Choroid plexus epithelial cell (primary cell): ENCODE measurements around the gene SLC16A2.
"Not testable (repeated sequence)": the region's sequence is repeated elsewhere in the genome, so short reads cannot be mapped to it uniquely, and the experiment has no call there.

Experiments used
- DNase-seq: peaks from one replicate; pipeline ENCODE4 v3.0.0-alpha.2; 2010; ENCODE audit warnings: low read depth
- H3K4me3 ChIP-seq: 2 replicates; pipeline ENCODE4 v1.5.1; 2011; ENCODE audit warnings: low read depth, mild to moderate bottlenecking, control low read depth, low read length, moderate library complexity
- TF ChIP-seq, protein P1 (sequence below): conservative IDR thresholded peaks from 2 replicates; pipeline ENCODE4 v1.5.1; 2011; ENCODE audit warnings: low read depth, mild to moderate bottlenecking, control low read depth, inconsistent platforms, low read length, moderate library complexity

Gene SLC16A2

GRCh38 chrX:74464722-74465121, 43.4 kb downstream of the SLC16A2 start:
- no peak for DNase-seq
- no peak overlapping the region for H3K4me3 ChIP-seq
- TF ChIP-seq, protein P1, sequence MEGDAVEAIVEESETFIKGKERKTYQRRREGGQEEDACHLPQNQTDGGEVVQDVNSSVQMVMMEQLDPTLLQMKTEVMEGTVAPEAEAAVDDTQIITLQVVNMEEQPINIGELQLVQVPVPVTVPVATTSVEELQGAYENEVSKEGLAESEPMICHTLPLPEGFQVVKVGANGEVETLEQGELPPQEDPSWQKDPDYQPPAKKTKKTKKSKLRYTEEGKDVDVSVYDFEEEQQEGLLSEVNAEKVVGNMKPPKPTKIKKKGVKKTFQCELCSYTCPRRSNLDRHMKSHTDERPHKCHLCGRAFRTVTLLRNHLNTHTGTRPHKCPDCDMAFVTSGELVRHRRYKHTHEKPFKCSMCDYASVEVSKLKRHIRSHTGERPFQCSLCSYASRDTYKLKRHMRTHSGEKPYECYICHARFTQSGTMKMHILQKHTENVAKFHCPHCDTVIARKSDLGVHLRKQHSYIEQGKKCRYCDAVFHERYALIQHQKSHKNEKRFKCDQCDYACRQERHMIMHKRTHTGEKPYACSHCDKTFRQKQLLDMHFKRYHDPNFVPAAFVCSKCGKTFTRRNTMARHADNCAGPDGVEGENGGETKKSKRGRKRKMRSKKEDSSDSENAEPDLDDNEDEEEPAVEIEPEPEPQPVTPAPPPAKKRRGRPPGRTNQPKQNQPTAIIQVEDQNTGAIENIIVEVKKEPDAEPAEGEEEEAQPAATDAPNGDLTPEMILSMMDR = no peak

GRCh38 chrX:74465424-74465823, 44.1 kb downstream of the SLC16A2 start:
- TF ChIP-seq, protein P1 = peak; percentile 41
- peak; percentile 30 for DNase-seq
- H3K4me3 ChIP-seq = no peak overlapping the region

- no peak overlapping the region for H3K4me3 ChIP-seq
- DNase-seq = no peak
- TF ChIP-seq, protein P1 = no peak
Measured at GRCh38 chrX:74467656-74468055, 46.4 kb downstream of the SLC16A2 start.

DNA sequence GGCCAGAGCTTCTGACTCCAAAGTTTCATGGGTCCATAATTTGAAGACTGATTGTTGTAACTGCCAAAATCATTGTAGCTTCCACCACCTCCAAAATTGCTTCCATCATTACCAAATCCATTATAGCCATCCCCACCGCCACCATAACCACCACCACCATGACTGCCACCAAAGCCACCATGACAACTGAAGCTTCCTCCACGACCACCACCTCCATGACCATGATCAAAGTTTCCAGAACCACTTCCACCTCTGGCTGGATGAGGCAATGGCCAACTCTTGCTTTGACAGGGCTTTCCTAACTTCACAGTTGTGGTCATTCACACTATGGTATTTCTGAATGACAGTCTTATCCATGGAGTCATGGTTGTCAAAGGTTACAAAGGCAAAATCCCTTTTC, 51.8 kb downstream of the SLC16A2 start:
- H3K4me3 ChIP-seq, DNase-seq: not testable (repeated sequence)

- no peak for DNase-seq
- no peak overlapping the region for H3K4me3 ChIP-seq
- TF ChIP-seq, protein P1 = no peak
Measured at GRCh38 chrX:74490247-74490646, 69.0 kb downstream of the SLC16A2 start.

DNA sequence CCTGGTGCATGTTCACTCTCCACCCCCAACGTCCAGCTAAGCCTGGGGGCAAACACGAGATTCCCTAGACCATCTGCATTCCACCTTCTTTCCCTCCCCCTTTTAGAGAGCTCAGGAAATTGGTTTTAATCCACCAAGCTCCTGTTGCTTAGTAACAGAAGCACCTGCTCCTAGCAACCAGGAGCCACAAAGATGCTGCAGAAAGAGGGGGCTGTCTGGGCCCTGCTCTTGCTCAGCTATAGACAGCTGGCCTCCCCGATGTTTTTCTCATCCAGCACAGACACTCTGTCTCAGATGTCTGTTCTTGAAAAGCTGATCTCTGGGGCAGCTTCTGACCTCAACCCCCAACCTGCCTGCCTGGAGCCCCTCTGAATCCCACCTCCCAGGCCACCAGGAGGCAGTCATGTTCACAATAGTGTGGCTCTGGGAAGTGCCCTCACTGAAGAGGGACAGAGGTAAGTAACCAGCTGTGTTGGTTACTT, 71.5 kb downstream of the SLC16A2 start:
- DNase-seq = no peak
- TF ChIP-seq, protein P1 = peak; percentile 34
- no peak overlapping the region for H3K4me3 ChIP-seq

- H3K4me3 ChIP-seq = no peak overlapping the region
- TF ChIP-seq, protein P1 = no peak
- DNase-seq = no peak
Measured at GRCh38 chrX:74493806-74494205, 72.5 kb downstream of the SLC16A2 start.
